Tibial artery (tissue), 4 donors: Measurements from ENCODE around the gene MEIS3.

Source experiments
- DNase-seq, 2 donors: peaks; one replicate each; pipeline ENCODE4 v3.0.0-alpha.2; 2019
- H3K27ac ChIP-seq, 2 donors: fragments of 200-600 bp; sonication (generic) in 1 of 2; 1 replicate in 1 of 2; 2 replicates in 1 of 2; pipeline ENCODE4 v1.5.1; 2018 to 2019; ENCODE audit warnings: mild to moderate bottlenecking in 1 of 2
- H3K27me3 ChIP-seq, 2 donors: fragments of 200-600 bp; sonication (generic) in 1 of 2; one replicate each; pipeline versions ENCODE4 v1.5.1 to v1.6.0; 2016 to 2019
- H3K36me3 ChIP-seq, 3 donors: fragments of 200-600 bp; sonication (generic) in 2 of 3; one replicate each; pipeline ENCODE4 v1.5.1; 2016 to 2019; ENCODE audit warnings: mild to moderate bottlenecking in 2 of 3
- H3K4me1 ChIP-seq, 4 donors: fragments of 200-600 bp; sonication (generic) in 2 of 4; 1 replicate in 3 of 4; 2 replicates in 1 of 4; pipeline ENCODE4 v1.5.1; 2016 to 2019
- H3K4me3 ChIP-seq, 2 donors: fragments of 200-600 bp; sonication (generic) in 1 of 2; 1 replicate in 1 of 2; 2 replicates in 1 of 2; pipeline ENCODE4 v1.5.1; 2018 to 2019; ENCODE audit warnings: mild to moderate bottlenecking in 2 of 2
- H3K9me3 ChIP-seq, 3 donors: fragments of 200-600 bp; sonication (generic) in 1 of 3; one replicate each; pipeline ENCODE4 v1.5.1; 2016 to 2019
- CTCF ChIP-seq, 2 experiments: fragments of 200-600 bp in 1 of 2; fragments of 450-650 bp in 1 of 2; IDR thresholded peaks; one replicate each; pipeline ENCODE4 v1.5.1; 2017 to 2019; ENCODE audit warnings: antibody characterized with exemption in 2 of 2, mild to moderate bottlenecking in 1 of 2, moderate library complexity in 1 of 2
- intact Hi-C: fragments of 100-400 bp; cut with DNase I; formaldehyde crosslinking; loops from one replicate; pipeline ENCODE4 v1.15.0; 2023; ENCODE audit warnings: low total_unique reads

Gene MEIS3

DNA sequence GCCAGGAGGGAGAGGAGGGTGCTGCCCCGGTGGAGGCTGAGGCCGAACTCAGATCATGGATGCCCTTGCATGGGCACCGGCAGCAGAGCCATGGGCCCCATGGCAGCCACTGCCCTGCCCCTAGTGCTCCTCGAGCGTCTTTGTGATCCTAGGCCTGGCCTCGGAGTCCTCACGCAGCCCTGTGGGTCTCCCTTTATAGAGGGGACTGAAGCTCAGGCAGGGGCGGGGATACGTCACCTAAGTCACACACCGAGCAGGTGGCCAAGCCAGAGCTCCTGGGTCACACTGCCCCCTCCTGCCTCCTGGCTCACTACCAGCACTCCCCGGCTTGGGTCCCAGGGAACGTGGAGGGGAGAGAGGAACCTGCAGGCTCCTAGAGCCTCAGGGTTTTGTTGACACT, 41.5 kb downstream of the MEIS3 start:
- H3K4me1 ChIP-seq: no peaks in the 10 kb centered on the region
- no peaks in the 10 kb centered on the region for H3K9me3 ChIP-seq
- no peak overlapping the region for H3K4me3 ChIP-seq
- no peak for DNase-seq
- H3K27ac ChIP-seq: no peak overlapping the region
- no peaks in the 10 kb centered on the region for H3K27me3 ChIP-seq
- intact Hi-C loops: no loop called here
- TF ChIP-seq CTCF (IDR thresholded peaks at IDR 0.05): no peak
- H3K36me3 ChIP-seq: peaks cover 78 to 97% (median 92%) of the 10 kb centered on the region in 3 donors

- Histone ChIP-seq H3K27me3 (no peaks in the 10 kb centered on the region), H3K27ac (no peak overlapping the region), H3K36me3 (peaks cover 82 to 100% (median 93%) of the 10 kb centered on the region in 3 donors), H3K9me3 (no peaks in the 10 kb centered on the region), H3K4me3 (no peak overlapping the region), H3K4me1 (no peaks in the 10 kb centered on the region)
- no peak for TF ChIP-seq CTCF (IDR thresholded peaks at IDR 0.05)
- intact Hi-C loops: no loop called here
- no peak for DNase-seq
These were observed 42.1 kb downstream of the MEIS3 start for GRCh38 chr19:47377208-47377701.

DNA sequence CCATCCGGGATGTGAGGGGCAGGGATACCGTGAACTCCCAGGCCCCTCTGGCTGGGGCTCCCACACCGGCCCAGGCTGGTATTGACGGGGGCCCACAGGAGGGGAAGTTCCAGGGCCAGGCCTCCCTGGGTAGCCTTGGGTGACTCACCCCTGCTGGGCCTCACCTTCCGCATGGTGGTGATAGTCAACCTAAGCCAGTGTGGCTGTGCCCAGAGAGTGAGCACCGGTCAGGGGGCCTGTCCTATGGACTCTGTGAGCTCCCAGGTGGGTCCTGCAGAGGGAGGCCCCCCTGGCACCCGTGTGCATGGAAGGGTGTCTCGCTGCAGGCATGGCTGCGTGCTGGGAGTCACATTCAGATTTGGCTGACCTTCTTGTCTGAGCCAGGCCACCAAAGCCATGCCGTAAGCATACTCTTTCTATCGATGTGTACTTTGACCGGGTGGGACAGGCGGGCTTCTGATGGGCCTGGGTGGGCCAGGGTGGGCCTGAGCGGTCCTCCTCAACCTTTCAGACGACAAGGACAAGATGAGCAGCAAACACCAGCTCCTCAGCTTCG, 42.7 kb downstream of the MEIS3 start:
- Histone ChIP-seq H3K4me1 (no peaks in the 10 kb centered on the region), H3K27ac (no peak overlapping the region), H3K4me3 (no peak overlapping the region), H3K27me3 (no peaks in the 10 kb centered on the region), H3K9me3 (no peaks in the 10 kb centered on the region), H3K36me3 (peaks cover 78 to 100% (median 93%) of the 10 kb centered on the region in 3 donors)
- no peak for TF ChIP-seq CTCF (IDR thresholded peaks at IDR 0.05)
- no peak for DNase-seq
- intact Hi-C loops: no loop called here

DNA sequence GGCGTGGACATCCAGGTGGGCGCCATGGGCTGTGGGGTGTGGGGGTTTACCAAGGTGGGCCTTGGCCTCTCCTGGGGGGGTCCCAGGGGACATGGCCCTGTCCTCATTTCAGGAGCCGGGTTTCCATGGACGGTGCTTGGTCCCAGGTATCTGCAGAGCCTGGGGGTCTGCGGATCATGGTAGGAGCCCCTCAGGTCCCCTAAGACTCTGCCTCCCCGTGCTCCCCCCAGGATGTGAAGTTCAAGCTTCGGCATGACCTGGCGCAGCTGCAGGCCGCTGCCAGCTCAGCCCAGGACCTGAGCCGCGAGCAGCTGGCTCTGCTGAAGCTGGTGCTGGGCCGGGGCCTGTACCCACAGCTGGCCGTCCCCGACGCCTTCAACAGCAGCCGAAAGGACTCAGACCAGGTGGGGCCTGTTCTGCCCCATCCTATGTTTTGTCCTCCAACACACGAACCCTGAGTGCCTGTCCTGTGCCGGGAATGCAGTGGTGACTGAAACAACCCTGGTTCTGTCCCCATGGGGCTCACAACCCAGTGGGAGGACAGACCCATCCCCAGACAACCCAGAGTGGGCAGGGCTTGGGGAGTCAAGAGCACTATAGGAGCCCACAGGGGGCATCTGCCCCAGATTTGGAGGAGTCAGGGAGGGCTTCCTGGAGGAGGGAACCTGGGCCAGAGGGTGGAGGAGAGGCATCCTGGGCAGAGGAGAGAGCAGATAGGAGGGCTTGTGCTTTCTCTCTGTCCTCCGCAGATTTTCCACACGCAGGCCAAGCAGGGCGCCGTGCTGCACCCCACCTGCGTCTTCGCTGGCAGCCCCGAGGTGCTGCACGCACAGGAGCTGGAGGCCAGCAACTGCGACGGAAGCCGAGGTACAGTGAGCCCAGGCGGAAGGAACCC, 43.4 kb downstream of the MEIS3 start:
- intact Hi-C loops: no loop called here
- Histone ChIP-seq H3K4me1 (no peaks in the 10 kb centered on the region), H3K27ac (no peak overlapping the region), H3K27me3 (no peaks in the 10 kb centered on the region), H3K9me3 (no peaks in the 10 kb centered on the region), H3K36me3 (peaks cover 71 to 100% (median 93%) of the 10 kb centered on the region in 3 donors), H3K4me3 (no peak overlapping the region)
- DNase-seq: no peak
- TF ChIP-seq CTCF (IDR thresholded peaks at IDR 0.05): no peak

- Histone ChIP-seq H3K4me3 (no peak overlapping the region), H3K27ac (no peak overlapping the region), H3K4me1 (no peaks in the 10 kb centered on the region), H3K27me3 (no peaks in the 10 kb centered on the region), H3K9me3 (no peaks in the 10 kb centered on the region), H3K36me3 (peaks cover 63 to 100% (median 93%) of the 10 kb centered on the region in 3 donors)
- no peak for DNase-seq
- intact Hi-C loops: no loop called here
- no peak for TF ChIP-seq CTCF (IDR thresholded peaks at IDR 0.05)
These were observed 44.2 kb downstream of the MEIS3 start for GRCh38 chr19:47374876-47375693.
